GM19395 (cell line): ENCODE results near the gene NEGR1.

ENCODE experiments used
- ATAC-seq: cut with Tn5 transposase; IDR thresholded peaks from one replicate; pipeline ENCODE4 v1.9.1; 2021; ENCODE audit warnings: mild to moderate bottlenecking, moderate library complexity; ENCODE audit not compliant: unreplicated experiment

NEGR1 gene

DNA sequence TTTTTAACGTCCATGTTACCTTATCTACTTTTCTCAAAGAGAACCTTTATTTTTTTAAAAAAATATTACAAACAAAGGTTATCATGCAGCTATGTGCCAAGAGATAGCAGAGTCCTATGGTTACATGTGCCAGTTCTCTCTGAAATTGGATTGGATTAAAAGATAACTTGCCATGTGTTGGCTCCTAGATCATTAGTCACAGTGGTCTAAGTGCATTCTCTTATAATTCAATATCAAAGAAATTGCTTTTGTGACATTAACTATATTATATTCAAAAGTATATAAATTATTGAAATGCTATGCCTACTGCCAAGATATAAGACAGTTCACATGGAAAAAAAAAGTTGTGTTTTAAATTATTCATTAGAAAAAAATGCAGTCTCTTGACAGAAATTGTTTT is 494.2 kb downstream of the NEGR1 start:
- ATAC-seq = no peak

DNA sequence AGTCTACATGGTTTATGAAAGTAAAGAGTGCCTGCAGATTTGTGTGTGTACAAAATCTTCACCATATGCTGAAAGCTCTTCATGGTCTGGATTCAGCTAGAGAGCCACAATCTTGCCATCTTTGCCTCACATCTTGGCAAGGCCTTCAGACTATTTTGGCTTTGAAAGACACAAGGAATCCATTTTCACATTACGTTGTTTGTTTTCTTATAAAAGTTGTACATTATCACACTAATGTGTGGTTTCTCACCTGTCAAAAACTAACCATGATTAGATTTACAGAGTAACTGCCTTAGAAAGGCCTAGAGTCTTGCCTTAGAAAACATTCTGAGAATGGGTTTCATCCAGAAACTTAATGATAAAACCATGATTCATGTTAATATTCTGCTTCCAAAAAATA is 494.6 kb downstream of the NEGR1 start:
- ATAC-seq = no peak

DNA sequence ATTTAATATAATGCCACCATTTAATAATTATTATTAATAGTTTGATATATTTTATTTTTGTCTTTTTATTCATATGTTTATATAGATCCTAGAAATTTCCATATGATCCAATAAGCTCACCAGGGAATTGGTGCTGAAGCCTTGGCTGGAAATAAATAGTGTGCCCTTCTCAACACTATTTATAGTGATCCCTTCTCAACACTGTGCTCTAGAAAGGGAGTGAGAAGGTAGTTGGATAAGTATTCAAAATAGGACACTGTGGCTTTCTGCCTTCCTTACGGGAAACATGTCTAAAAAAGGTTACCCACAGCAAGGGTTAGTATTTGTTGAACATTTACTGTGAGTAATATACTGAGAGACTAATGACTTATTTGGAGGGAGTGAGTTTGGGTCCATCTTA is 496.1 kb downstream of the NEGR1 start:
- no peak for ATAC-seq

DNA sequence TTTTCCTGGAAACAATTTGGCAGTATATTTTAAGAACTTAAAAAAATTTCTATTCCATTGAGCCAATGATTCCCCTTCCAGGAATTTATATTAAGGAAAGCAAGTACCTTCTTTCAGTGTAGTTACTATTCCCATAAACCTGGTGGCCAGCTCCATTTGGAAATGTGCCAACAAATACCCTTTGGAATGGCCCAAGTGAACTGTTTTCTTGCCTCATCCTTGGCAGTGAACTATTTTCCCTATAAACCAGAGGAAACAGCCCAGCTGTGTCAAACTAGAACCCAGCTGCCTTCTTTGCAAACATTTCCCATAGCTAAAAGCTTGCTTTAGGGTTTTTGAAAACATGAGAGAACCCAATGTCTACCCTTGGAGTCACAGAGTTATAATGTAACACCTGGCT is 496.9 kb downstream of the NEGR1 start:
- ATAC-seq = no peak

DNA sequence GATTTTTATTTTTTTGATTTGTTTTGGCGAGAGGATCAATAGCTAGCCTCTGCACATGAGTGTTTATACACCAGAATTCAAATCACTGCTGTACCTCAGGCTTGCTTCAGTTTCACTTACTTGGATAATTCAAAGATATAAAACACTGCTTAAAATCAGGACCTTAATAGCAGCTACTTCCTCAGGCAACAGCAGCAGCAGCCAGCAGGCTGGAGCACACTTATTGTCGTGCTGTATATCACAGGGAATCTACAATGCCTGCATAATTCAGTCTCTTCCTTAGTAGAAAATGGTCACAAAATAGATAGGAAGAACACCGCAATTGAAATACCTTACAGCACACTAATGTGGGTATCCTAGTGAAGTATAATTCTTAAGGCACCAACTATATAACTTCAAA is 497.3 kb downstream of the NEGR1 start:
- no peak for ATAC-seq

DNA sequence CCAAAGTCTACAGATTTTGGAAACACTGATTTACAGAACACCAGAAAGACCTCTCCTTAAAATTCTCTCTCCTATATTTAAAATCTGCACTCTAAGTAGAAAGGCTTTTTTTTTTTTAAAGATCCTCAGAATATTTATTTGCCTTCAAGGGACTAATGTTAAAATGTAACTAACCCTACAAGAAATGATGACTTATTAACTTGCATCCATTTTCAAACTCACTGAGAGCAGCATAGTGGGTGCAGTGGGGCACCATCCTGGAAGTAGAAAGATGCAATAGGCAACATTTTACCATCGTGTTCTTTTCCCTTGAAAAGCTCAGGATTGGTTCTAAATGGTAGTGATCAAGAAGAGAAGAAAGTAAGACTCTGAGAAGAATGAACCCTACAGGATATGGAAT is 498.1 kb downstream of the NEGR1 start:
- ATAC-seq = no peak

DNA sequence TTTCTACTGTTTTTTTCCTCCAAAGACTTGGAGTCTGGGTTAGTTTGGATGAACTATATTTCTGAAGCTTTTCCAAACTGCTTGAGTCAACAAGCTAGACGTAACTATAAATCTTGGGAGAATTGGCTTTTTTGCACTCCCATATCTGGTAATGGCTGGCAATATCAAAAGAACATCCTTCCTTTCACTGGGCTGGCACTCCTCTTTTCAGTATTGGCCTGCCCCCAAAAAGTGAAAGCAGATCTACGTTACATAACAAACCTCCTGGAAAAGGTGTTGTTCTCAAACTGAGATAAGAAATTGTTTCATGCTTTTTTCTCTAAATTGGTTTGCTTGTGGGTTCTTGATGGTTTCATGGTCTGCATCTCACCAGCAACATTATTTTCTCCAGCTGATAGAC is 499.3 kb downstream of the NEGR1 start:
- no peak for ATAC-seq

DNA sequence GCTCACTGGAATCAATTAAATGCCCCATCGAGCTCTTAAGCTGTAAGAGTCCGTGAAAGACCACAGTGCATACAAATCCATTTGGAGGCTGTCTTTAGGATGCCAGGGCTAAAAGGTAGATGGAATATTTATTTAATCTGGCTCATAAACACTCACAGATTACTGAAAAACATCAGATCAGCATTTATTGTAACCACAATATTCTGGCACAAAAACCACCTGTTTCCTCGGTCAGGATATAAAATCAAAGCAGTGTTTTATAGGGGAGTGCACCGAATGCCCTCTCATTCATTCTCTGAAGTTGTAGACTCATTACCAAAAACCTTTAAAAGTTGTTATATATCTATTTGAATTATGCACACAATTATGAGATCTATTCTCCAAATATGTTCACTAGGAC is 500.9 kb downstream of the NEGR1 start:
- ATAC-seq = no peak

DNA sequence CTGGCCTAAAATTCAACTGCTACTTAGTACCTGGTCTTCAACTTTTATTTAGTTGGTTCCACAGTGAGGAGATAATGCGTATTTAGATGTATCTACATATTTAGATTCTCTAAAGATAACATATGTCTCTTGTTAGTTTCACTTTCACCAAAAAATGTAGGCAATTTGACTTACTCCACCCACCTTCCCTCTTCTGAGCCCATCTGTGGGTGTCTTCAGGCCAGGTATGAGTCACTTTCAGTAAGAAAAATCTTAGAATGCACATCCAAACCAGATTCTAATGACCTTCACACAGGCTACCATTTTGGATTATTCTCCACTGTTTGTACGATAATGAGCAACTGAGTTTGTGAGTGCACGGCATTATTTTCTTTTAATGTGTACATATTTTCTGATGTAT is 501.7 kb downstream of the NEGR1 start:
- ATAC-seq = peak; percentile 89

DNA sequence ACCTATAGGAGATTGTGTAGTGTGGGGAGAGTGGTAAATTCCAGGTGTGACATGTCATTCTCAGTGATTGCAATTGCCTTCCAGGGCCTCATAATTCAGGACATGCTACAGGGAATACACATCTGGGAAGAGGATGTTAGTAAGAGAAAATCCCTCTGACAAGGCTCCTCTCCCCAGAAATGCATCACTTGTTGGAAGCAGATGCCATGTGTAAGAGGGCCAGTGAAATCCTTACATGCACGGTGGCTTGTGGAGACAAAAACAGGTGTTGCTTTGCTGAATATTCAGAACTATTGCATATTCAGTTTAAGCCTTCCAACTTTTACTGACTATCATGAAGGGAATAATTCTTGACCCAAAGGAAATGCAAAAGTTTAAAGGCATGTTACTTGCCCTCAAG is 503.4 kb downstream of the NEGR1 start:
- ATAC-seq = no peak

DNA sequence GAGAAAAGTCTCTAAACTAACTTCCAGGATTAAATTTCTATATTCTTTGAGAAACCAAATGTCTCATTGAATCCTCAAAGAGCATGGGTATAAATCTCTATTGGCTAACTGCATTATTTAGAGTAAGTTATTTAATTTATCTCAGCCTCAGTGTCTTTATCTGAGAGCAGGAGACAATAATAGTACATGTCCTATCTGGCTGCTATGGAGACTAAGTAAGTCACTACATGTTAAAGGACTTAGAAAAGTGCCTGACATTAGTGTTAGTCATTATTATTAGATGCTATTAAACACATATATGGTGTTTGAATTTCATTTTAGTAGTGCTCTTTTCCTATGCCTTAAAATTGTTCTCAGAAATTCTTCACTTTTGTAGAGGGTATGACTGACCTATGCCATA is 505.2 kb downstream of the NEGR1 start:
- ATAC-seq = no peak

DNA sequence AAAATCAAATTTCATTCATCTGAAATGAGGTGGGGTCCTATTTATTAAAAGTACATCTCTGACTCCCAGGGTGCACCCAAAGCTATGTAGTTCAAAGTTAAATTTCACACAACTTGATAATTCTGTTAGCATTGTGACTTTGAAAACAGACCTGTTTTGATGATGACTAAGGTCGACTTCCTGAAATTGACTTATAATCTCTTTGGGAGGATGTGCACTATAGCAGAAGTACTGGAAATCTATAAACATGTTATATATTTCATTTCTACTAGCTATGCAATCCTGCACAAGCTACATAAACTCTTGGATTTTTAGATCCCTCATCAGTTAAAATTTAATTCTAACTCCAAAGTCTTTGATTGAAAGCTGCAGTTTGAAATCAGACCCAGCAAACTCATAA is 507.6 kb downstream of the NEGR1 start:
- ATAC-seq = no peak

DNA sequence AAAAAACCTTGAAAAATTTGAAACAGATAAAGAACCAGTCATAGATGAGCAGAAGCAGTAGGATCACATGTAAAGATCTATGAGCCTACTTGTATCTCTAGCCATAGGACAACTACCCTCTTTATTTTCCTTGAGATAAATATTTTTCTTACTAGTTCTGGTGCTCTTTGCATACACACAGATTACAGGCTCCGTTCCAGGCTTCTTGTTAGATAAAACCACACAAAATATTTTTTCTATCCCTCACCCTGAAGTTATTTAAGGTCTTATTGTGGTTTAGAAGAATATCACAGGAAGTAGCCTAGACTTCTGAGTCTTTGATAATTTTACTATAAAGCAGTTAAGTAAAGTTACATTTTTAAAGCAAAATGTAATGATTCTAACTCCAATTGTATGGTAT is 512.2 kb downstream of the NEGR1 start:
- ATAC-seq = no peak

DNA sequence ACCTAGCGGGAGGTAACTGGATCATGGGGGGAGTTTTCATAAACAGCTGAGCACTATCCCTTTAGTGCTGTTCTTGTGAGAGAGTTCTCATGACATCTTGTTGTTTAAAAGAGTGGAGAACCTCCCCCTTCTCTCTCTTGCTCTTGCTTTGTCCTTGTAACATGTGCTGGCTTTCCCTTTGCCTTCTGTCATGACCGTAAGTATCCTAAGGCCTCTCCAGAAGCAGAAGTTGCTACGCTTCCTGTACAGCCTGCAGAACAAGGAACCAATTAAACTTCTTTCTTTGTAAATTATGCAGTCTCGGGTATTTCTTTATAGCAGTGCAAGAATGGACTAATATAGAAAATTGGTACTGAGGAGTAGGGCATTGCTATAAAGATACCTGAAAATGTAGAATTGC is 515.6 kb downstream of the NEGR1 start:
- ATAC-seq = no peak

DNA sequence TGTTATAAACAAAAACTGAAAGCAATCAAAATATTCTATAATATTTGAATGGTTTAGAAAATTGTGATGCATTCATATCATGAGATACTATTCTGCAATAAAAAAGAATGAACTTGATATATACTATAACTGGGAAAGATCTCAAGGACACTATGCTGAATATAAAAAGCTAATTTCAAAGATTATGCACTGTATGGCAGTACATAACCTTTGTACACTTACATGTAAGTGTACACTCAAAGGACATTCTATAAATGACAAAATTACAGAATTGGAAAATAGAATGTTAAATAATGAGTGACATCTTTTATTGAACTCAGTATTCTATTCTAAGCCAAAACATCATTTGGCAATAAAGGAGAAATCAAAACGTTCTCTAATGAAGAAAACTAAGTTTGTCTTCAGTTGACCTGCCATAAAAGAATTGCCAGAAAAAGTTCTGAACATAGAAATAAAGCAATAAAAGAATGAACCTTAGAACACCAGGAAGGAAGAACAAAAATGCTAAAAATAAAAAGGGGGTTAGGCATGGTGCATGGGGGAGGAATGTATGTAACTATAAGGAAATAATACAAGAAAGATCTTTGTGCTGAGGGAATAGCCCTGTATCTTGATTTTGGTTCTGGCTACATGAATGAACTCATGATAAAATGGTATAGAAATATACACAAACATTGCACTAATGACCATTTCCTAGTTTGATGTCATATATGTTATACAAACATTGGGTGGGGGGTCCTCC is 519.7 kb downstream of the NEGR1 start:
- ATAC-seq = no peak

DNA sequence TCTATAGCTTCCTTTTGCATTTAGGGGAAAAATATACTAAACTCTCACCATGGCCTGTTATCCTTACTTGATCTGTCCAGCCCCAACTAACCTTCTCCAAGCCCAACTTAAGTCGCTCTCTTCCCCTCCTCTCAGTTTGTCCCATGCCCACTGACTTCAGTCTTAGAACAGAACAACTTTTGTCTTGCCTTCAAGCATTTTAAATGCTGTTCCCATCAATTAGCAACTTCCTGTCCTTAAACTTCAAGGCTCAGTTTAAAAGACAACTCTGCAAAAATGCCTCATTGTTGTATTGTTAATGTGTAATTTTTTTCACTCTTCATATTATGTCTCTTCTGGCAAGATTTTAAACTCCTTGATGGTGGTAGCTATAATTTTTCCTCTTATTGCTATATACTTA is 526.9 kb downstream of the NEGR1 start:
- no peak for ATAC-seq

DNA sequence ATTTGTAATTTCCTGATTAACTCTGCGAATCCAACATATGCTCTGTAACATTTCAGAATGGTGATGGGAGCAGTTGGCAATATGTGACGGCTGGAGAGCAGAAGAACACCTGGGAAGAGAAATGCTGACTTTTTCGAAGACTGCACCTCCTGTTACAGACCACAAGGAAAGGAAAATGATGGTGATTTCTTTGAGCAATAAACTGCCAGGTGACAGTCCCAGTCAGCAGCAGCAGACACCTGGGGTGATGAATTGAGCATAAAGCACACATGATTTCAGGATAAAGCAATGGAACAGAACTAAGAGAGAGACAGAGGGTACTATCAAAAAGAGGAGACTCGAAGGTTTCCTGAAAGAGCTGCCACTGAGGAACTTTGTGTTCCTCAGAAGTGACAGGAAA is 528.6 kb downstream of the NEGR1 start:
- ATAC-seq = no peak

DNA sequence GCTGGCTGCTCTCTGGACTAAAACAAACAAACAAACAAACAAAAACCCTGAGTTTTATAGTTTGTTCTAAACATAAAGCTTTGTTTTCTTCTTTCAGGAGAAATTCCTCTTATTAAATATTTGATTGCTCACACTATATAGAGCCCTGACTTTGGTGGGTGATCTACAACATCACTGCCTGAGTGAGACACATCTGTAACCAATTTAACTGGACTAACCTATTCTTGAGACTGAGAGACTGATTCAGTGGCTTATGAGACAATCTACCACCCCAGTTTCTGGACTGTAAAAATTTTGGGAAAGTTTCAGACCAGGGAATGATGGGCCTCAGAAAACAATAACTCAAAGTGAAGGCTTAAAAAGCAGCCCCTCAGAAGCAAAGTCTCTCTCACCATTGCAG is 537.0 kb downstream of the NEGR1 start:
- no peak for ATAC-seq

DNA sequence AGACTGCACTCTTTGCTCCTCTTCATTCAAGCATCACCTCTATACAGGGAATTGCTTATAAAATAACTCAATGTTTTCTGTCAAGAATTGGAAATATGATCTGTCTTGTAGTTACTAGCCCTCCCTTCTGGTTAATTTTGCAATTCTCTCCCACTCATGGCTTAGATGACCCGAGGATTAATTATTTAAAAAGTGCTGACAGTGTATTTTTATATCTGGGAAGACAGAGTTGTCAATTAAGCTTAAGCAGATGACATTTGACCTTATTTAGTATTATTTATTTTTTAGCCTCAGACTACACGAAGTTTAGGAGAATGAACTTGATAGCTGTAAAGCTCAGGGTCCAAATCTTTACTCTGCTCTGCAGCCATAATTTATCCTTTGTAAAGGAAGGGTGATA is 538.5 kb downstream of the NEGR1 start:
- ATAC-seq = no peak

DNA sequence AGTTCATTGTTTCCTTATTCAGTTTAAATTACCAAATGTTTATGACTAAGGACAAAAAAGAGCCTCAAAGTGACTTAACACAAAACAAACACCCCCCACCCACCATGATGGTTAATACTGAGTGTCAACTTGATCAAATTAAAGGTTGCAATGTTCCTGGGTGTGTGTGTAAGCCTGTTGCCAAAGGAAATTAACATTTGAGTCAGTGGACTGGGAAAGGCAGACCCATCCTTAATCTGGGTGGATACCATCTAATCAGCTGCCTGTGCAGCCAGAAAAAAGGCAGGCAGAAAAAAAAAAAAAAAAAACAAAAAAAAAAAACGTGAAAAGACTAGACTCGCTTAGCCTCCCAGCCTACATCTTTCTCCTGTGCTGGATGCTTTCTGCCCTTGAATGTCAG is 543.4 kb downstream of the NEGR1 start:
- ATAC-seq = no peak

DNA sequence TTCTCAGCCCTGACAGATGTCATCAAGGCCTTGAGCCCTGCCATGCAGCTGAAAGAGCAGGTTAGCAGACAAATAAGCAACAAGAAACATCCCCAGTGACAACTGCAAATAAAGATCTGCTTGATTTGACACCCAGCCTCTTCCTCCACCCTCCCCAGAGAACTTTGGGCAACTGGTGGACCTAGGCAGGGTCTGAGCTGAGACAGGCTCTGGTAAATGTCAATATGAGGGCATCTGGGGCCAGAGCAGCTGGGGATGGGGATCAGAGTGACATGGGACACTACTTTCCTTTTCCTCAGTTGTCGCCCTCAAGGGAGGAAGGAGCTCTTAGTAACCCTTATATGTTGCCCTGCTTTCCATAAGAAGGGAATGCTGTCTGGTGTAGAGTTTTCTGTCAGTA is 544.1 kb downstream of the NEGR1 start:
- no peak for ATAC-seq

DNA sequence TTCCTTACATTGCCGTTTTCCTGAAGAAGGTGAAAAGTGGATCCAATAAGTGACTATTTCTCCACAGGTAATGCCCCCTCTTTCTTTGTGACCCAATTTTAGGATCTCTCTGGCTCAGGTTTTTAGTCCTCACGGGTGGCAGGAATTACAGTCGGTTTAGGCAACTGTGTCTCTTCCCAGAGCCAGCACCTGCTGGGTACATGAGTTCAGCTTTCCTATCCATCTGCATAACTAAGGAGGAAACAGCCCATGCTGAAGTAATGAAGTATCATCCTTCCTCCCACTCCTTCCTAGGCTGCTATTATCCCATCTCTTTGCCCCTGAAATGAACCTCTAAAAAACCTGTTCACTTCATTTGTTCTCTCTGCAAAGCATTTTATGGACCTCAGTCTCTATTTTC is 544.6 kb downstream of the NEGR1 start:
- ATAC-seq = no peak

DNA sequence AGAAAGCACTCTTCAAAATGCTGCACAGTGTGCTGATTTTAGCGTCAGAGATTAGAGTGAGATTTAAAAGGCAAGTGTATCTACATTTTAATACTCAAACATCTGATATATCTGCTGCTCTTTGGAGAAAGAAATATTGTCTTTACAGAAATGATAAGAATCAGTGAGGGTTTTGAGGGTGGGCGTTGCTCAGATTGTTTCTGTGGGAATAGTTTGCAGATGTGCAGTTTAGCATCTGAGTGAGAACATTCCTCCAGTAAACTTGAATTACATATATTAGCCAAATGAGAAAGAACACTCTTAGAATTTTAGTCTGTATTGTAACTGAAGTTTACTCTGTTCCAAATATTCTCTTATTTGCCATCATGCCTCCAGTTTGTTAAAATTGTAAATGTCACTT is 549.2 kb downstream of the NEGR1 start:
- no peak for ATAC-seq
